HL-60 (cell line): Measurements from ENCODE around the gene AKAP11.

Experiments used
- GABPA ChIP-seq: IDR thresholded peaks from 2 replicates; pipeline ENCODE4 v1.6.1; 2012; ENCODE audit warnings: low read depth
- POLR2AphosphoS5 ChIP-seq: IDR thresholded peaks from 2 replicates; pipeline ENCODE4 v1.6.1; 2012; ENCODE audit warnings: low read depth
- TF ChIP-seq, protein P1 (sequence below): IDR thresholded peaks from one replicate; pipeline ENCODE4 v1.5.1; 2011; ENCODE audit warnings: low read length, control low read depth, inconsistent platforms; ENCODE audit not compliant: insufficient read depth
- TF ChIP-seq, protein P2 (sequence below): IDR thresholded peaks from 2 replicates; pipeline ENCODE4 v1.6.1; 2012; ENCODE audit warnings: low read depth; ENCODE audit not compliant: insufficient replicate concordance

DNA sequence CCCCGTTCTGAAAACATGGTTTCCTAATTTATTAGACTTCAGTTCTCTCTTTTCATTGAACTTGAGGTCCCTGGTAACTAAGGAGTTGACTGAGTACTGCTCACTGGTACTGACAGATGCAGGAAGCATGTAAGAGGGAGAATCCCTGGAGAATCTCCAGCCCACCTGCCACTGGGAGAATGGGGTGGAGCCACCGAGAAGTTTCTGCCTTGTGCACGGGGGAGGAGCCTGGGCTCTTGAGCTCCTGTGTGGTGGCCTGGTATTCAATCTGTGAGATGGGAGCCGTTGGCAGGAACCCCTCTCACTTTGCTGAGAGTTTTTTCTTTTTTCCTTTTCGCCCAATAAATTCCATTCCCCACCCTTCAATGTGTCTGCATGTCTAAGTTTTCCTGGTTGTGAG lies 13.2 kb upstream of the AKAP11 start:
- TF ChIP-seq, protein P1, sequence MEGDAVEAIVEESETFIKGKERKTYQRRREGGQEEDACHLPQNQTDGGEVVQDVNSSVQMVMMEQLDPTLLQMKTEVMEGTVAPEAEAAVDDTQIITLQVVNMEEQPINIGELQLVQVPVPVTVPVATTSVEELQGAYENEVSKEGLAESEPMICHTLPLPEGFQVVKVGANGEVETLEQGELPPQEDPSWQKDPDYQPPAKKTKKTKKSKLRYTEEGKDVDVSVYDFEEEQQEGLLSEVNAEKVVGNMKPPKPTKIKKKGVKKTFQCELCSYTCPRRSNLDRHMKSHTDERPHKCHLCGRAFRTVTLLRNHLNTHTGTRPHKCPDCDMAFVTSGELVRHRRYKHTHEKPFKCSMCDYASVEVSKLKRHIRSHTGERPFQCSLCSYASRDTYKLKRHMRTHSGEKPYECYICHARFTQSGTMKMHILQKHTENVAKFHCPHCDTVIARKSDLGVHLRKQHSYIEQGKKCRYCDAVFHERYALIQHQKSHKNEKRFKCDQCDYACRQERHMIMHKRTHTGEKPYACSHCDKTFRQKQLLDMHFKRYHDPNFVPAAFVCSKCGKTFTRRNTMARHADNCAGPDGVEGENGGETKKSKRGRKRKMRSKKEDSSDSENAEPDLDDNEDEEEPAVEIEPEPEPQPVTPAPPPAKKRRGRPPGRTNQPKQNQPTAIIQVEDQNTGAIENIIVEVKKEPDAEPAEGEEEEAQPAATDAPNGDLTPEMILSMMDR: no peak
- TF ChIP-seq, protein P2, sequence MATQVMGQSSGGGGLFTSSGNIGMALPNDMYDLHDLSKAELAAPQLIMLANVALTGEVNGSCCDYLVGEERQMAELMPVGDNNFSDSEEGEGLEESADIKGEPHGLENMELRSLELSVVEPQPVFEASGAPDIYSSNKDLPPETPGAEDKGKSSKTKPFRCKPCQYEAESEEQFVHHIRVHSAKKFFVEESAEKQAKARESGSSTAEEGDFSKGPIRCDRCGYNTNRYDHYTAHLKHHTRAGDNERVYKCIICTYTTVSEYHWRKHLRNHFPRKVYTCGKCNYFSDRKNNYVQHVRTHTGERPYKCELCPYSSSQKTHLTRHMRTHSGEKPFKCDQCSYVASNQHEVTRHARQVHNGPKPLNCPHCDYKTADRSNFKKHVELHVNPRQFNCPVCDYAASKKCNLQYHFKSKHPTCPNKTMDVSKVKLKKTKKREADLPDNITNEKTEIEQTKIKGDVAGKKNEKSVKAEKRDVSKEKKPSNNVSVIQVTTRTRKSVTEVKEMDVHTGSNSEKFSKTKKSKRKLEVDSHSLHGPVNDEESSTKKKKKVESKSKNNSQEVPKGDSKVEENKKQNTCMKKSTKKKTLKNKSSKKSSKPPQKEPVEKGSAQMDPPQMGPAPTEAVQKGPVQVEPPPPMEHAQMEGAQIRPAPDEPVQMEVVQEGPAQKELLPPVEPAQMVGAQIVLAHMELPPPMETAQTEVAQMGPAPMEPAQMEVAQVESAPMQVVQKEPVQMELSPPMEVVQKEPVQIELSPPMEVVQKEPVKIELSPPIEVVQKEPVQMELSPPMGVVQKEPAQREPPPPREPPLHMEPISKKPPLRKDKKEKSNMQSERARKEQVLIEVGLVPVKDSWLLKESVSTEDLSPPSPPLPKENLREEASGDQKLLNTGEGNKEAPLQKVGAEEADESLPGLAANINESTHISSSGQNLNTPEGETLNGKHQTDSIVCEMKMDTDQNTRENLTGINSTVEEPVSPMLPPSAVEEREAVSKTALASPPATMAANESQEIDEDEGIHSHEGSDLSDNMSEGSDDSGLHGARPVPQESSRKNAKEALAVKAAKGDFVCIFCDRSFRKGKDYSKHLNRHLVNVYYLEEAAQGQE: no peak
- no peak for TF ChIP-seq POLR2AphosphoS5
- TF ChIP-seq GABPA: no peak
